HepG2 (cell line): ENCODE data around the gene SLC25A11. TPM values are rescaled to one million over a fixed set of nuclear protein-coding genes. Genes with fewer than 3 reads are reported as not detected.

Experiments used
- BCL6 ChIP-seq: IDR thresholded peaks from 2 replicates; pipeline ENCODE4 v1.6.1; 2016; ENCODE audit warnings: missing genetic modification reagents, missing compliant biosample characterization
- BHLHE40 ChIP-seq: IDR thresholded peaks from 2 replicates; pipeline ENCODE4 v1.6.1; 2011; ENCODE audit warnings: low read length, improper control_type of control experiment
- CBX5 ChIP-seq: sonication (generic); formaldehyde crosslinking; IDR thresholded peaks from 2 replicates; pipeline ENCODE4 v1.4.0; 2020; ENCODE audit warnings: missing genetic modification reagents, borderline replicate concordance
- EZH2 ChIP-seq: conservative IDR thresholded peaks from 2 replicates; pipeline ENCODE4 v1.6.1; 2012; ENCODE audit warnings: mild to moderate bottlenecking, low read depth, low read length, moderate library complexity
- GATA4 ChIP-seq: sonication (generic); IDR thresholded peaks from 2 replicates; pipeline ENCODE4 v1.6.1; 2016; ENCODE audit warnings: antibody characterized with exemption, low read depth, borderline replicate concordance
- GATAD2A ChIP-seq: IDR thresholded peaks from 2 replicates; pipeline ENCODE4 v1.6.1; 2016
- HNRNPK ChIP-seq: fragments of 200-400 bp; formaldehyde crosslinking; IDR thresholded peaks from 2 replicates; pipeline ENCODE4 v1.6.1; 2018; ENCODE audit warnings: low read length, low read depth, moderate library complexity, mild to moderate bottlenecking; ENCODE audit not compliant: poor library complexity, severe bottlenecking
- IKZF1 ChIP-seq: fragments of 450-650 bp; IDR thresholded peaks from 2 replicates; pipeline ENCODE4 v1.7.1; 2016
- JUND ChIP-seq: sonication (generic); formaldehyde crosslinking; IDR thresholded peaks from 2 replicates; pipeline ENCODE4 v1.8.0; 2022; ENCODE audit warnings: mild to moderate bottlenecking, missing genetic modification reagents
- KDM5B ChIP-seq: sonication (generic); formaldehyde crosslinking; IDR thresholded peaks from 2 replicates; pipeline ENCODE4 v1.4.0; 2020; ENCODE audit warnings: missing genetic modification reagents, mild to moderate bottlenecking, borderline replicate concordance
- MATR3 ChIP-seq: sonication (generic); formaldehyde crosslinking; IDR thresholded peaks from 2 replicates; pipeline ENCODE4 v1.4.0; 2020; ENCODE audit warnings: missing genetic modification reagents
- NR3C1 ChIP-seq: sonication (generic); formaldehyde crosslinking; IDR thresholded peaks from 2 replicates; pipeline ENCODE4 v1.4.0; 2020; ENCODE audit warnings: missing genetic modification reagents
- PHF5A ChIP-seq: IDR thresholded peaks from one replicate; pipeline ENCODE4 v1.6.1; 2018; ENCODE audit warnings: low read depth, missing genetic modification reagents; ENCODE audit not compliant: unreplicated experiment
- SIN3B ChIP-seq: fragments of 150-350 bp; IDR thresholded peaks from 2 replicates; pipeline ENCODE4 v1.6.1; 2014; ENCODE audit warnings: low read length
- SNAPC5 ChIP-seq: sonication (generic); formaldehyde crosslinking; IDR thresholded peaks from 2 replicates; pipeline ENCODE4 v1.8.1; 2023; ENCODE audit warnings: mild to moderate bottlenecking, missing genetic modification reagents, borderline replicate concordance
- SOX6 ChIP-seq, 2 experiments: fragments of 450-650 bp in 1 of 2; sonication (generic) in 1 of 2; formaldehyde crosslinking in 1 of 2; IDR thresholded peaks; 2 replicates each; pipeline versions ENCODE4 v1.4.0 to v1.6.1; 2017 to 2020; ENCODE audit warnings: antibody characterized with exemption in 1 of 2, mild to moderate bottlenecking in 1 of 2, missing genetic modification reagents in 1 of 2
- TGIF2 ChIP-seq: IDR thresholded peaks from 2 replicates; pipeline ENCODE4 v1.6.1; 2016; ENCODE audit warnings: control low read depth, missing compliant biosample characterization
- ZBTB42 ChIP-seq: sonication (generic); formaldehyde crosslinking; IDR thresholded peaks from 2 replicates; pipeline ENCODE4 v1.5.0; 2020; ENCODE audit warnings: mild to moderate bottlenecking, missing genetic modification reagents
- ZFP36L1 ChIP-seq: sonication (generic); formaldehyde crosslinking; IDR thresholded peaks from 2 replicates; pipeline ENCODE4 v1.8.0; 2022; ENCODE audit warnings: mild to moderate bottlenecking, missing genetic modification reagents, moderate library complexity
- ZGPAT ChIP-seq: IDR thresholded peaks from 2 replicates; pipeline ENCODE4 v1.6.1; 2016; ENCODE audit warnings: mild to moderate bottlenecking
- ZNF292 ChIP-seq: sonication (generic); formaldehyde crosslinking; IDR thresholded peaks from 2 replicates; pipeline ENCODE4 v1.8.1; 2022; ENCODE audit warnings: mild to moderate bottlenecking, low read depth, missing genetic modification reagents, borderline replicate concordance
- ZNF331 ChIP-seq: sonication (generic); formaldehyde crosslinking; IDR thresholded peaks from 2 replicates; pipeline ENCODE4 v1.4.0; 2020; ENCODE audit warnings: missing genetic modification reagents
- ZNF367 ChIP-seq: sonication (generic); formaldehyde crosslinking; IDR thresholded peaks from 2 replicates; pipeline ENCODE4 v1.4.0; 2020; ENCODE audit warnings: missing genetic modification reagents, borderline replicate concordance
- ZNF484 ChIP-seq: sonication (generic); formaldehyde crosslinking; IDR thresholded peaks from 2 replicates; pipeline ENCODE4 v1.5.1; 2020; ENCODE audit warnings: mild to moderate bottlenecking, low read depth, missing genetic modification reagents, borderline replicate concordance
- ZNF572 ChIP-seq: sonication (generic); formaldehyde crosslinking; IDR thresholded peaks from 2 replicates; pipeline ENCODE4 v1.5.1; 2020; ENCODE audit warnings: mild to moderate bottlenecking, missing genetic modification reagents
- ZNF598 ChIP-seq: sonication (generic); formaldehyde crosslinking; IDR thresholded peaks from 2 replicates; pipeline ENCODE4 v1.5.1; 2020; ENCODE audit warnings: mild to moderate bottlenecking, missing genetic modification reagents, borderline replicate concordance
- ZNF703 ChIP-seq: sonication (generic); formaldehyde crosslinking; IDR thresholded peaks from 2 replicates; pipeline ENCODE4 v1.5.1; 2020; ENCODE audit warnings: missing genetic modification reagents, mild to moderate bottlenecking, moderate library complexity, borderline replicate concordance
- ZNF713 ChIP-seq: sonication (generic); formaldehyde crosslinking; IDR thresholded peaks from 2 replicates; pipeline ENCODE4 v1.4.0; 2020; ENCODE audit warnings: mild to moderate bottlenecking, missing genetic modification reagents
- ZNF879 ChIP-seq: sonication (generic); formaldehyde crosslinking; IDR thresholded peaks from 2 replicates; pipeline ENCODE4 v1.8.1; 2023; ENCODE audit warnings: missing genetic modification reagents
- polyA plus RNA-seq, 8 experiments: library from polyadenylated mRNA; depleted of rRNA in 3 of 8; stranded (reverse) in 7 of 8; unstranded in 1 of 8; fragments of >200 nt; fragmentation: Illumina TruSeq in 4 of 8; extraction: Trizol in 4 of 8; gene quantifications; 2 replicates each; pipeline versions ENCODE4 v1.2.1 to v1.2.3, GENCODE V29; 2011 to 2016; ENCODE audit warnings: low read depth in 4 of 8, missing spikeins in 1 of 8, mixed read lengths in 1 of 8; ENCODE audit not compliant: insufficient read depth in 1 of 8
- total RNA-seq, 5 experiments: library from RNA; depleted of rRNA; stranded (reverse); fragments of >200 nt; fragmentation: Illumina TruSeq; extraction: Trizol; gene quantifications; 2 replicates each; pipeline ENCODE4 v1.2.3, GENCODE V29; 2016; ENCODE audit warnings: low read depth in 1 of 5
- TF ChIP-seq, protein P1 (sequence below): sonication (generic); formaldehyde crosslinking; IDR thresholded peaks from 2 replicates; pipeline ENCODE4 v1.5.0; 2020; ENCODE audit warnings: missing genetic modification reagents

Gene SLC25A11
- total and polyA plus RNA-seq, 2 of the 13 experiments (the other 11 are each of a cell fraction or from before 2014, with no cell fraction given): 35.4 to 47.2 TPM

GRCh38 chr17:4908301-4908700 is 31.5 kb downstream of the SLC25A11 start (continued):
- peak; percentile 66; the same call in 1 of the 2 replicates for TF ChIP-seq CBX5 (CRISPR knock-in tag)
- TF ChIP-seq ZNF367 (CRISPR knock-in tag): no peak
- no peak for TF ChIP-seq ZNF484 (CRISPR knock-in tag)
- TF ChIP-seq ZNF331 (CRISPR knock-in tag): peak; percentile 68; the same call in 1 of the 2 replicates
- TF ChIP-seq, protein P1, sequence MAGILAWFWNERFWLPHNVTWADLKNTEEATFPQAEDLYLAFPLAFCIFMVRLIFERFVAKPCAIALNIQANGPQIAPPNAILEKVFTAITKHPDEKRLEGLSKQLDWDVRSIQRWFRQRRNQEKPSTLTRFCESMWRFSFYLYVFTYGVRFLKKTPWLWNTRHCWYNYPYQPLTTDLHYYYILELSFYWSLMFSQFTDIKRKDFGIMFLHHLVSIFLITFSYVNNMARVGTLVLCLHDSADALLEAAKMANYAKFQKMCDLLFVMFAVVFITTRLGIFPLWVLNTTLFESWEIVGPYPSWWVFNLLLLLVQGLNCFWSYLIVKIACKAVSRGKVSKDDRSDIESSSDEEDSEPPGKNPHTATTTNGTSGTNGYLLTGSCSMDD (CRISPR knock-in tag): no peak
- TF ChIP-seq HNRNPK: no peak
- TF ChIP-seq ZBTB42 (CRISPR knock-in tag): no peak
- no peak for TF ChIP-seq MATR3
- no peak for TF ChIP-seq EZH2
- 0 out of 2 replicates have a peak, but pooled peaks have one; percentile 43 for TF ChIP-seq BCL6 (CRISPR knock-in tag)
- no peak for TF ChIP-seq ZNF713 (CRISPR knock-in tag)
- TF ChIP-seq ZGPAT: peak; percentile 43; the same call in 1 of the 2 replicates
- no peak for TF ChIP-seq PHF5A (CRISPR knock-in tag)
- no peak for TF ChIP-seq ZFP36L1
- peak; percentile 5; the same call in 1 of the 2 replicates for TF ChIP-seq KDM5B (CRISPR knock-in tag)
- TF ChIP-seq JUND (CRISPR knock-in tag): 0 out of 2 replicates have a peak, but pooled peaks have one; percentile 1
- no peak for TF ChIP-seq SOX6 (IDR thresholded peaks at IDR 0.05)
- TF ChIP-seq SOX6 (CRISPR knock-in tag; IDR thresholded peaks at IDR 0.05): no peak
- TF ChIP-seq SIN3B: no peak
- TF ChIP-seq ZNF879 (CRISPR knock-in tag): no peak
- TF ChIP-seq ZNF703 (CRISPR knock-in tag): no peak
- TF ChIP-seq GATA4: no peak
- no peak for TF ChIP-seq SNAPC5 (CRISPR knock-in tag)
- no peak for TF ChIP-seq NR3C1 (CRISPR knock-in tag)
- no peak for TF ChIP-seq ZNF572 (CRISPR knock-in tag)
- peak; percentile 72 for TF ChIP-seq GATAD2A (CRISPR knock-in tag)
- TF ChIP-seq IKZF1: no peak
- peak; percentile 49; the same call in 1 of the 2 replicates for TF ChIP-seq TGIF2 (CRISPR knock-in tag)
- peak; percentile 86; the same call in 1 of the 2 replicates for TF ChIP-seq ZNF292 (CRISPR knock-in tag)
- TF ChIP-seq BHLHE40: no peak
- TF ChIP-seq ZNF598 (CRISPR knock-in tag): 0 out of 2 replicates have a peak, but pooled peaks have one; percentile 24
